ENCODE data around the gene PJA1.

PJA1 gene

DNA sequence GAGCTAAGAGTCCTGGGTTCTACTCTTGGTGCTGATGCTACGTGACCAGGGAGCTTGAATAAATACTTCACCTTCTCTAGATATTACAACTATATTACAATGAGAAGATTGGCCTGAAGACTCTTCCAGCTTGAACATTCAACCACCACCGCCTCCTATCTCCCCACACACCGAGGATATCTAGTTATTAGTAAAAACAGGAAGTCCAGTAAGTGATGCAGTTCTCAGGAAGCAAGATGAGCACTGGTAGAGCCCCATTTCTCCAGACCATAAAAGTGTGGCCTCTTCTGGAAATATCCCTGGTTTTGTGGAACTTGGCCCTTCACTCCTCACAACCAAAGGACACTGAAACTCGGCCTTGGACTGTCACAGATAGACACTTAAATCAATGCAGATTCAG is 18.5 kb downstream of the PJA1 start:
- DNase-seq (ENCODE audit: low read depth), result no peak

DNA sequence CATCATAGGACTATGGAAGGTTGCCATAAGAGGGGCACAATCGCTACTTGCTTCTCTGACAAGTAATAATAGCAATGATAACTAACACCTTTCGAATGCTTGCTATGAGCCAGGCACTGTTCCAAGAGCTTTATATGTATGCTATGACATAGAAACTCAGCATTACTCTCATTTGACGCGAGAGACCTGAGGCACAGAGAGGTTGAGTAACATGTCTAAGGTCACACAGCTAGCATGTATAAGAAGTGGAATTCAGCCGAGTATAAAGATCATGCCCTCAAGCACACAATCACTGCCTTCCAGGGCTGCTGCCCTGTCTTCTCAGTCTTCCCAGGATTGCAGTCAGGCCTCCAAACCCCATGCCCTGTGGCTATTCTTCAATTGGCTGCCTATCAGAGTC is 19.5 kb downstream of the PJA1 start:
- no peak for DNase-seq (ENCODE audit: low read depth)
- H3K4me3 ChIP-seq (ENCODE audit: low read depth, low read length), result no peak overlapping the region

More for the DNA sequence above, 18.5 kb downstream of the PJA1 start:
- H3K4me3 ChIP-seq (ENCODE audit: low read depth, low read length), result no peak overlapping the region

DNA sequence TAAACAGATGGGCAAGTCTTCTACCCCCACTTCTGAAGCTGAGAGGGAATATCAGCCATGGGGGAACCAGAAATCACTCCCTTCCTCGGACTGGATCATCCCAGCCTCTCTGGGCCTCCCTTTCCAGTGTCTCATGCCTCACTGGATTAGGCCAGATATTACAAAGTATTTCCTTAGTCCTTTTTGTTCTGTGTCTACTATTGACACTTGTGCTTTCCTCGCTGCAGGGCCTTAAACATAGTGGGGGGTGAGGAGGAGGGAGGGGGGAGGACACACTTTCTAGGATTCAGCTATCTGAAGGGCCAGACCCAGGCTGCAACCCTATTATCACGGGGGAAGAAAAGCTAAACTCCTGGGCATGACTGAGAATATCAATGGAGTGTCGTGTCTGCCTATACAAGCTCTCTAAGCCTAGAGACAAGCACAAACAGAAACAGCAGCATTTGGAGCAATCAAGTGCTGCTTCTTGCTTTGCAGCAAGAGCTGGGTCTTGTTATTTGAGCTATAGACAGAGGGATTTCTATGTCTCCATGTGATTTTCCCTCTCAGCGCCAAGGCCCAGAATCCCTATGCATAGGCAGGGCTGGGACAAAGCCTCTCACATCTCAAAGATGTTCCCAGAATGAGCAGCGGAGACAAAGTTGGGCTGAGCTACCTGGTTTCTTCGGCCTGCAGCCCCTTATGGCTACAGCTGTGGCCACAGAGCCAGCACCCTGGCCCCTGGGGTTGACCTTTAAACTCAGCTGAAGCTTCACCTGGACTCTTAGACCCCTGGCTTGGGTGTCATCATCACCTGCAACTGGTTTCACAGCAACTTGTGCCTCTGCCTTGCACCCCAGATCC is 20.2 kb downstream of the PJA1 start:
- DNase-seq (ENCODE audit: low read depth), result no peak

DNA sequence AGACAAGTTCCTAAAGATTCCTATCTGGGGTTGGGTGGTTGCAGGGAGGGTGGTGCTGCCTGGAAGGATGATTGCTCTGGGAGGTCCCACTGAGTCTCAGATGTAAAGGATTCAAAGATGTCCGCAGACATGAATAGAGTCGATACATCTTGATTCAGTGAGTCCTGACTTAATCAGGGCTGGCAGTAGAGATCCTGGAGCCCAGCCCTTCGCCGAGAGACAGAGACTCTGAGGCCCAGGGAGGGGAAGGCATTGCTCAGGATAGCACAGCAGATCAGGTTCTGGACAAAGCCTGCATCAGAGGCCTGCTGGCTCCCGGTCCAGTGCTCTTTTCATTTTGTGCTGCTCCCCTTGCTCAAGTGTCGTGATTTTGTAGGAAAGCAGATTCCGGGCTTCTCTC is 21.7 kb downstream of the PJA1 start:
- no peak overlapping the region for H3K4me3 ChIP-seq (ENCODE audit: low read depth, low read length)
- DNase-seq (ENCODE audit: low read depth), result no peak

More for the DNA sequence above, 20.2 kb downstream of the PJA1 start:
- no peak overlapping the region for H3K4me3 ChIP-seq (ENCODE audit: low read depth, low read length)

DNA sequence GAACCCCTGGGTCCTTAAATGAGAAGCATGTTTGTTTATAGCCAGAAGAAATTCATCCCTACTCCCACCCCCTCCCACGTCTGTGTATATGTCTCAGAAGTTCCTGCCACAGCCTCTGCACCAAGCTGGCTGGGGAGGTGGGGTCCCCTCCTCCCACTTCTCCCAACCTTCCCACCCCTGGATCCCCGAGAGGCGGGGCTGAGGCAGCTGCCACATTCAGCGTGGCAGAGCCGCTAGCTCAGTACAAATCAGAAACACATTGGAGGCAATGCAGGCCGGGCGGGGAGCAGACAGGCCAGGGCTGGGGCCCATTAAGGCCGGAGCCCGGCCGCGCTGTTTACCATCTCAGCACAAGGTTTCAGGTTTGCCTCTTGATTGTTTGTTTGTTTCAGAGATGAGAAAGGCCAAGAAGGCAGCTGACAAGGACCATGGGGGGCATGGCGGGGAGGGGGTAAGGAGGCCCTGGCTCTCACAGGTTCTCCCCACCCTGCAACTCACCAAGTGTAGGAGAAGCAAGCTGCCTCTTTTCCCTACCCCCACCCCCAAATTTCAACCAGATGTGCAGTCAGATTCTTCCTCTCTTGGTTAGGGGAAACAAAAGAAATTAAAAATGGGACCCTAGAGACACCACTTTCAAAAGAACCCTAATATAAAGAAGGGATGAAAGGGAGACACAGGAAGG is 22.3 kb downstream of the PJA1 start:
- no peak for DNase-seq (ENCODE audit: low read depth)
- no peak overlapping the region for H3K4me3 ChIP-seq (ENCODE audit: low read depth, low read length)

DNA sequence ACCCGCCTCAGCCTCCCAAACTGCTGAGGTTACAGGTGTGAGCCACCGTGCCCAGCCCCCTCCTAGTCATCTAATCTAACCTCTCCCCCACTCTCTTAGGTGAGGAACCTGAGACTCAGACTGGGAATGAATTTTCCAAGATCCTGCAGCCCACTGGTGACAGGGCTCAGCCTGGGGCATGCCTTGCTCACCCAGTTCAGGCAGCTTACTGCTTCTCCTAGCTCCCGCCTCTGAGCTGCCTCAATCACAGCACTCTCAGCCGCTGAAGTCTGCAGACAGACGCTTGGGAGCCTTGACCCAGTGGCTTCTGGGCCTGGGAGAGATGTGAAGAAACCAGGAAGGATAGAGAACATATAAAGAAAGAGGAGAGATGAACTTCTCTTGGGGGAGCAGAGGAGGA is 24.4 kb downstream of the PJA1 start:
- no peak for DNase-seq (ENCODE audit: low read depth)
- H3K4me3 ChIP-seq (ENCODE audit: low read depth, low read length), result no peak overlapping the region

DNA sequence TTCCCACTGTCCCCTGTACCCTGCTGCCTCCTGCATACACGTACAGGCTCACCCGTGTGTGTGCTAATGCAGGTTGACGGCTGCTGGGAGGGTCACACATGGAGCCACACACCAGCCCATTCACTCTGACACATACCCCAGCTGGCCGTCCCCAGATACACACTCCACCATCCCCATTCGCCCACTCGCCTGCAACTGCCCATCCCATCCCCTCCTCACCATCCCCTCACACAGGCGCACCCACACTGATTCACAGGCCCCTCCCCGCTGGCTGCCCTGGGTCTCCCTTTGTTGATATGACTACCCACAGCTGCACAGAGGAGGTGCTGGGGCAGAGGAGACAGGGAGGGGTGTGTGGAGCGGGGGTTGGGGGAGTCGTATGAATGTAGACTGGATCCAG is 25.7 kb downstream of the PJA1 start:
- no peak overlapping the region for H3K4me3 ChIP-seq (ENCODE audit: low read depth, low read length)
- DNase-seq (ENCODE audit: low read depth), result no peak

DNA sequence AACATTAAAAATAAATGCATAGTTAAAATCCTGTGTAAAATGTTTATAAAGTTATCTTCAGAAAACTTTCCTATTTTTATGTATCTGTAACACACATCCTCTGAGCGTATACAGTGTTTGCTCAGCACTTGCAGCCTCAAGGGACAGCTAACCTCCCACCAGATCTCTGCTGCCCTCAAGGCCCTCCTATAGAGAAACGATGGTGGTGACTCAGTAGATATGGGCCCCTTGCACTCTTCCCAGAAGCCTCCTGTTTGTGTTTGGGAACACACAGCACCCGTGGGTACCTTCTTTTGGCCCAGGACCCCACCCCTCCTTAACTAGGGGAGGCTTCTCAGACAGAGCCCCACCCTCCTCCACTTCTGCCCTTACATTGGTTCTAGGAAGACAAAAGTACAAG is 26.7 kb downstream of the PJA1 start:
- H3K4me3 ChIP-seq (ENCODE audit: low read depth, low read length), result no peak overlapping the region
- peak; percentile 67 for DNase-seq (ENCODE audit: low read depth)

DNA sequence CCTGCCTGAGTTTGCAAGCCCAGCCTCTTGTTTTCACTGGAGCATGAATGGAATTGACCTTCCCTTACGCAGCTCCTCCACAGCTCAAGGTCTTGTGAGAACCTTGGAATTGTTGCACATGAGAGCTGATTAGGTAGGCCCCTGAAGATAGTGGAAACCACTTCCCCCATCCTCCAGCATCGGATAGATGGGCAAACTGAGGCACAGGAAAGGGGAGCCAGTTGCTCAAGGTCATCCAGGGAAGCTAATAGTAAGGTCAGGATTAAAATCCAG is 27.2 kb downstream of the PJA1 start:
- no peak overlapping the region for H3K4me3 ChIP-seq (ENCODE audit: low read depth, low read length)
- no peak for DNase-seq (ENCODE audit: low read depth)

DNA sequence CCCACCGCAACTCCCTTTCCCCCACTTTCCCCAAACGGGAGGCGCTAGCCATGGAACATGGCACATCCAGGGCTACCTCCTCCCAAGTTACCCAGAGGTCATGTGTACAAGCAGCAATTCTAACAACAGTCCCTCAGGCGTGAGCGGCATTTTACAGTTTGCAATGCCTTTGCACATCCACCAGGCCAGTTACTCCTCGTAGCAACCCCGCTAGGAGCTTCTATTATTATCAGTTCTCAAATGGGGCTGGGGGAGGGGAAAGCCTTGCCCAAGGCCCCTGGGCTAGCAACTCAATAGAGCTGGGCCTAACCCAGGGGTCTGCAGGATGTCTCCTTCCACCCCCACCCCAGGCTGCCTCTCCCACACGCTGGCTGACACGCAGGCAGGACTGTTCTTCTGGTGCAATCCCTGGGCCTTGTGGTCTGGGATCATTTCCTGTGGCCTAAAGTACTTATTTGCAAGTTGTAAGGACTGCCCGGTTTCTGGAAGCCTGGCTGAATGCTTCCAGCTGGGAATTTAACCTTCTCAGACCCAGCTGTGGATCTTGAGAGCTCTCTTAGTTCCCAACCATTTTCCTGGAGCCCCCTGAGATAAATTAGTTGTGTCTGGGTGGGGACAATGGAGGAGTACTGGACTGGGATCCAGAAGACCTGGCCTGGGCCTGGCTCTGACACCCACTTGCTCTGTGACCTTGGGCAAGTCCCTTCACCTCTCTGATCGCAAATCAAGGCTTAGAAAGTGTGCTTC is 27.7 kb downstream of the PJA1 start:
- no peak for DNase-seq (ENCODE audit: low read depth)
- no peak overlapping the region for H3K4me3 ChIP-seq (ENCODE audit: low read depth, low read length)

DNA sequence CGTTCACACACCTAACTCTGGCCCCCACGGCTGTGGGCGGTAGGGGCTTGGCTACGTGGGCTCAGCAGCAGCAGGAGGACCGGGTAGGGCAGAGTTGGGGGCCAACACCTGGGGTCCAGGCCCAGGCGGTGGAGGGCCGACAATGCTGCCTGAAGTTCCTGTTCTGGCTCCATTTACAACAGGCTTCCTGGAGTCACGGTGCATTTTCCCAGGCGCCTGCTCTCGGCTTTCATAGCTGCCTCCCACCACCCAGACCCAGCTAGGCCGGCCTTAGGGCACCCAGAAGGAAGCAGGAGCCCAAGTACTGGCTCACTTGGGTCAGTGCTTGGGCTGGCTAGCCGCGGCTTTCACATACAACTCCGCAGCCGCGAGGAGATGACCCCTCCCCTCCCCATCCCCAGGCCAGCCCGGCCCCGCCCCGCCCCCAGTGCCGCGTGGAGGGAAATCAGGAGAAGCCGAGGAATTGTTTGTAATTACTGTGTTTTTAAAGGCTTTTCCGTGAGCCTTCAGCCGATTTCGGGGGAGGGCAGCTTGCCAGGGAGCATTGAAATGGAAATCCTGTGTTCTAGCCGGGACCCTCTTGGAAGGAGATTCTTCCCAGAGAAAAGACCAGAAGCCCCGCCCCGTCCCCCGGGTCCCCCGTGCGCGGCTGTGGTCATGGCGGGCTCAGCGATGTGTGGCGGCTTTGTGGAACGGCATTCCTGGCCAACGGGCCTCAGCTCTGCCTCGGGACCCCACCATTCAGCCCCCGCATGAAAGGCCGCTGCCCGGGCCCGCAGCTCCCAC is 28.5 kb downstream of the PJA1 start:
- H3K4me3 ChIP-seq (ENCODE audit: low read depth, low read length), result no peak overlapping the region
- no peak for DNase-seq (ENCODE audit: low read depth)

DNA sequence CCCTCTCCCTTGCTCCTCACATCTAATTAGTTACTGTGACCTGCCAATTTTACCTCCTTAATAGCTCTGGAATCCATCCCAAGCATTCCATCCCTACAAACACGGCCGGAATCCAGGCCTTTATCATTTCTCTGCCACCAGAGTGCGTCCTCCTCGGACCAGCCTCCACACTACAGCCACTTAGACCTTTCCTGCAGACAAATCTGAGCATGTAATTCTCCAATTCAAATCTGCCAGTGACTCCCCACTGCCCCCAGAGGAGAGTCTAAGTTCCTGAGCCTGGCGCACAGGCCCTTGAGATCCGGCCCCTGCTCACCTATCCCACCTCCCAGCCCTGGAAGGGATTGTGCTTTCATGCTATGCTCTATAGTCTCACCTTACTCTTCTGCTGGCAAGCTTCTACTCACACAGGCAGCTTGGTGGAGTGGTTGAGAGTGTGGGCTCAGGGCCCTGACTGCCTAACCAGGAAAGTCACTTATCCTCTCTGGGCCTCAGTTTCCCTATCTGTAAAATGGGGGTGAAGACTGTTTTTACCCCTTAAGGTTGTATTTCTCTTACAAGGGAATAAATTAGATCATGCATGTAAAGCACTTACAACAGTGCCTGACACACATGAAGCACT is 31.2 kb downstream of the PJA1 start:
- H3K4me3 ChIP-seq (ENCODE audit: low read depth, low read length), result no peak overlapping the region
- DNase-seq (ENCODE audit: low read depth), result no peak

DNA sequence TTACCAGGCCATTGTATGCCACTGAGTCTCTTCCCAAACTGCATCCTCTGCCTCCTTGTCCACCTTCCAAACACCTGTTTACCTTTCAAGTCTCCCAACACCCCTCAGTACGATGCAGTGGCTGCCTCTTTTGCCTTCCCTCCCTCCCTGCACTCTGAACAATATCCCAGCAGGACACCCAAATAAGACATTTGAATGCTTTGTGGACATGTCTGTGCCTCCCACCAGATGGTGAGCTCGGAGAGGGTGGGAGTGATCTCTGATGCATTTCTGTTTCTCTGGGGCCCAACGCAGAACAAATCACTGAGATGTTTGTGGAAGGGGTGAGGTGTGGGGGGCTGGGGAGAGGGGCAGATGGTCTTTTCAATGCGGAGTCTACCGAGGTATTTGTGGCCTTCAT is 33.4 kb downstream of the PJA1 start:
- no peak overlapping the region for H3K4me3 ChIP-seq (ENCODE audit: low read depth, low read length)
- no peak for DNase-seq (ENCODE audit: low read depth)

DNA sequence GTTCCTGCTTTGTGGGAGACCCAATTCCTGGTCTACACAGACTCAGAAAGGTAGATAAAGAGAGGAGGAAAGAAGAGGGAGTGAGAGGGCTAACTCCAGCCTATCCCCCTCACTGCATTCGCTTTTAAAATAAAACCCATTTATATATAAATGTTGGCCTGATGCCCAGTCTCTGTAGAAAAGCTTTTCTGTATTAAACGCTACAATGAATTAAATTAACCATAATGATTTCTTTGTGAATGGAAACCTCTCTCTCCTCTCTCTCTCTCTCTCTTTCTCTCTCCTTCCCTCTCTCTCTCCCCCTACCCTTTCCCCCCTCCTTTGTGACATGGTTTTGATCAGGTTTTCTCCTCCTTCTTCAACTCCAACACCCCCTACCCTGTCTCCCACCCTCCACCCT is 34.8 kb downstream of the PJA1 start:
- no peak overlapping the region for H3K4me3 ChIP-seq (ENCODE audit: low read depth, low read length)
- DNase-seq (ENCODE audit: low read depth), result no peak

DNA sequence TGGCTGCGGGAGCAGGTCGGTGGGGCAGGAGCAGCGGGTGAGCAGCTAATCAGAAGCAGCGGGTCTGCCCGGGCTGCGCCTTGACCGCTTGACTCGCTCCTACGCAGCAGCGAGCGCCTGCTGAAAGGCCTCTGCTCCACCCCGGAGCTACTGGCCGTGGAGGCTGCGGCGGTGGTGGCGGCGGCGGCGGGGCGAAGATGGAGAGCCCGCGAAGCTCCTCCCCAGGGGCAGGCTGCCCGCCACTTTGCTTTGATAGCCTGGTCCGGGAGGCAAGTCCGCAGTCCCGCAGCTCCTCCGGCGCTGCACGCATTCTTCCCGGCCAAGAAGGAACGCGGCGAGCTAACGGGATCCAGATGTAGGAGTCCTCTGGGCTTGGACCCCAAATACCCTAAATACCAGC is 36.7 kb downstream of the PJA1 start:
- DNase-seq (ENCODE audit: low read depth), result no peak

DNA sequence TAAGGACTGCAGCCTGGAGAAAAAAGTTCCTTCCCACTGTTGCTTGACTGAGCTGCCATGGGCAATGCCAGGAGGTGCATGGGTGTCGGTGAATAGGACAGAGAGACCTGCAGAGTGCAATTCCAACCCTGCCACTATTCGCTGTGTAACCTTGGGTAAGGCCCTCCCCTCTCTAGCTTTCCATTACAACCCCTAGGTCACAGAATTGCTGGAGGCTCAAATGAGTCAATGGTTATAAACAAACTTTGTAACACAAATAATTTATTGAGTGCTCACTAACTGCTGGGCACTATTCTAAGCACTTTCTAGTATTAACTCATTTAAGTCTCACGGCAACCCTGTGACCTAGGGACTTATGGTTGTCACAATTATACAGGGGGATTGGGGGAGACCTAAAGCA is 37.8 kb downstream of the PJA1 start:
- no peak overlapping the region for H3K4me3 ChIP-seq (ENCODE audit: low read depth, low read length)
- no peak for DNase-seq (ENCODE audit: low read depth)

More for the DNA sequence above, 36.7 kb downstream of the PJA1 start:
- no peak overlapping the region for H3K4me3 ChIP-seq (ENCODE audit: low read depth, low read length)

DNA sequence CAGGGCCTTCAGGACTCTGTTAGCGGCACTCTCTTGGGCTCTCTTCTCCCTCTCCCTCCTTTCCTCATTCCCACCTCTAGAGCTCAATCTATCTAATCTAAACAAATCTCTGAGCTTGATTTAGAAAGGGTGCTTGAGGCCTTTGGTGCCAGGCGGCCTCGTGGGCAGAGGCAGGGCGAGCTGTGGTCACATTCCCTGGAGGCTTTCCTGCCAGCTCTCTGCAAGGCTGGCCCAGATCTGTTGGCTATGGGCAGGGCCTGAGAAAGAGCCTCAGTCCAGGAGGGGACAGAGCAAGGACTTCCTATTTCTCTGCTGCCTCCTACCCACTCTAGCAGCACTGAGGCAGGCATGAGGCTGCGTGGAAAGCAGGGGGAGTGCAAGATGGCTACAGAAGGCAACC is 38.6 kb downstream of the PJA1 start:
- no peak for DNase-seq (ENCODE audit: low read depth)

DNA sequence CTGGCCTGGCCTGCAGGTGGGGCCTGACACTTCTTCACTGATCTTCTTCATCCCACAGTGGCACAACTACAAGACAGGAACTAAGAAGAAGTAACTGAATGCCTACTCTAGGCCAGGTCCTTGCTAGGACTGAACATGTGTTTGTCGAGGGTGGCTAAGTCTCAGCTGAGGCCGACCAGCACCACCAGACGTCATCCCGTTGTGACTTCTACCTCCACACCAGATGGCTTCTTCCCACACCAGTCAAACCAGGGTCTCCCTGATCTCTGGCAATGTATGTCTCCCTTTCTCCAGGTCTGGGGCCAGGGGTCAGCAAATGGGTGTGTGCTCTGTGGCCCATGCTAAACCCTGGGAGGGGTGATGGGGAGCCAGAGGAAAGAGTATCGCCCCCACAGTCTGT is 40.2 kb downstream of the PJA1 start:
- H3K4me3 ChIP-seq (ENCODE audit: low read depth, low read length), result no peak overlapping the region
- no peak for DNase-seq (ENCODE audit: low read depth)

More for the DNA sequence above, 38.6 kb downstream of the PJA1 start:
- H3K4me3 ChIP-seq (ENCODE audit: low read depth, low read length), result no peak overlapping the region

DNA sequence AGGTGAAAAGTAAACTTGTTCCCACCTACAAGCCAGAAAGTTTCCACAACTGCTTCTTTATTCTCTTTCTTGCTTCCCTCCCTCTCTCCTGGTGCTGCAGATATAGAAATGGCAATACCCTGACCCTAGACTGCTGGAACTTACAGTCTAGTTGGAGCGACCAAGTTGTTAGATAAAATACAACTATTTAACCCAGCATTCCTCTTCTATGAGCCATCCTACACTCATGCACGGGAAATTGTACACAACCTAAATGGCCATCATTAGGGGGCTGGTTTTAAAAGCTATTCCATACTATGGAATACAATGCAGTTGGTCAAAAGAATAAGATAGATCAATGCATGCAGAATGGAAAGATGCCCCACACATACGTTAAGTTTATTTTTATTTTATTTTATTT is 41.1 kb downstream of the PJA1 start:
- DNase-seq (ENCODE audit: low read depth), result no peak
- H3K4me3 ChIP-seq (ENCODE audit: low read depth, low read length), result no peak overlapping the region
